HG03025 (cell line): ENCODE data around the gene ZNF512B.
"Not testable (repeated sequence)": the region's sequence is repeated elsewhere in the genome, so short reads cannot be mapped to it uniquely, and the experiment has no call there.

ENCODE experiments used
- ATAC-seq: cut with Tn5 transposase; IDR thresholded peaks from one replicate; pipeline ENCODE4 v1.9.1; 2021; ENCODE audit warnings: mild to moderate bottlenecking, moderate library complexity; ENCODE audit not compliant: unreplicated experiment, low FRiP score

The ZNF512B gene

GRCh38 chr20:63937596-63937995, 32.1 kb downstream of the ZNF512B start:
- ATAC-seq: no peak

- ATAC-seq: no peak
Measured at GRCh38 chr20:63935447-63935846, 34.3 kb downstream of the ZNF512B start.

GRCh38 chr20:63934271-63935068, 35.3 kb downstream of the ZNF512B start:
- ATAC-seq: no peak

GRCh38 chr20:63933646-63934045, 36.1 kb downstream of the ZNF512B start:
- ATAC-seq: no peak

GRCh38 chr20:63932606-63933160, 37.0 kb downstream of the ZNF512B start:
- ATAC-seq: no peak

GRCh38 chr20:63931735-63932134, 38.0 kb downstream of the ZNF512B start:
- no peak for ATAC-seq

- no peak for ATAC-seq
Measured at GRCh38 chr20:63930971-63931553, 38.7 kb downstream of the ZNF512B start.

- not testable (repeated sequence) for ATAC-seq
Measured at GRCh38 chr20:63929473-63929883, 40.3 kb downstream of the ZNF512B start.

GRCh38 chr20:63929071-63929470, 40.7 kb downstream of the ZNF512B start:
- ATAC-seq: no peak

- ATAC-seq: no peak
Measured at GRCh38 chr20:63926298-63926697, 43.4 kb downstream of the ZNF512B start.

GRCh38 chr20:63924241-63924640, 45.5 kb downstream of the ZNF512B start:
- no peak for ATAC-seq

GRCh38 chr20:63923651-63924050, 46.1 kb downstream of the ZNF512B start:
- ATAC-seq: no peak

- ATAC-seq: no peak
Measured at GRCh38 chr20:63920226-63920625, 49.5 kb downstream of the ZNF512B start.

GRCh38 chr20:63919130-63919529, 50.6 kb downstream of the ZNF512B start:
- no peak for ATAC-seq

GRCh38 chr20:63917811-63918210, 51.9 kb downstream of the ZNF512B start:
- no peak for ATAC-seq

GRCh38 chr20:63916371-63916939, 53.3 kb downstream of the ZNF512B start:
- not testable (repeated sequence) for ATAC-seq

GRCh38 chr20:63915471-63915870, 54.3 kb downstream of the ZNF512B start:
- ATAC-seq: no peak

GRCh38 chr20:63913768-63914167, 56.0 kb downstream of the ZNF512B start:
- no peak for ATAC-seq

- ATAC-seq: no peak
Measured at GRCh38 chr20:63911176-63911575, 58.6 kb downstream of the ZNF512B start.

GRCh38 chr20:63908008-63908682, 61.6 kb downstream of the ZNF512B start:
- no peak for ATAC-seq
